Epithelial cell of proximal tubule (primary cell): Measurements from ENCODE around the gene SLC39A12. TPM values are rescaled to one million over a fixed set of nuclear protein-coding genes. Genes with fewer than 3 reads are reported as not detected.

Experiments
- DNase-seq: peaks from one replicate; pipeline ENCODE4 v3.0.0-alpha.2; 2011; ENCODE audit warnings: low read depth
- H3K4me3 ChIP-seq: 2 replicates; pipeline ENCODE4 v1.5.1; 2011; ENCODE audit warnings: low read depth, mild to moderate bottlenecking, low read length
- total RNA-seq: library from RNA; depleted of rRNA; stranded (reverse); fragments of >200 nt; gene quantifications from 2 replicates; pipeline ENCODE4 v1.2.3, GENCODE V29; 2015
- TF ChIP-seq, protein P1 (sequence below): conservative IDR thresholded peaks from 2 replicates; pipeline ENCODE4 v1.5.1; 2012; ENCODE audit warnings: low read depth, mild to moderate bottlenecking, low read length

Gene SLC39A12
- total RNA-seq: not detected in 2 replicates

DNA sequence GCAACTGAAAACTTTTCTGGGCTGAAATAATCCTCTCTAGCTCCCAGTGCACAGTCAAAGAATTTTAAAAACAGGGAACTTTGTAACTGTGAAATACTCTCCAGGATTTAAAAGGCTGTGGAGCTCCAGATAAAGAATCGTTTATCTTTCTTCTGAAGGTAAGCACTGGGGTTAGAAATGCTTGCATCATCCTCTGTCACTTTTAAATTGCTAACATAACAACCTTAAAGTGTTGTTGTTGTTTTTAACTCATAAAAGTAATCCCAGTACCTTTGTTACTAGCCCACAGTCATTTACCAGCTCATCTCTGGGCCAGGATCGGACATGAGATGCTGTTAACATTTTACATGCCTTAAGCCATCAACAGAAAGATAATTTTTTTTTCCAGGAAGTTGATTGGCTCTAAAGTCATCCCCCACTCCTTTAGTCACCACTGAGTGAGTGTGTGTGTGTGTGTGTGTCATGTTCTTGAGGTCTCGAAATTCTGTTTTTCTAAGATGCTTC, at the start of gene SLC39A12:
Gene SLC39A12 (plus strand): TSS at position 51 of the 504 bp plus-strand sequence. CDS start 1,359 bp downstream, outside the sequence.
- peak; percentile 6 for DNase-seq
- H3K4me3 ChIP-seq: no peak within 1 kb of the TSS
- TF ChIP-seq, protein P1, sequence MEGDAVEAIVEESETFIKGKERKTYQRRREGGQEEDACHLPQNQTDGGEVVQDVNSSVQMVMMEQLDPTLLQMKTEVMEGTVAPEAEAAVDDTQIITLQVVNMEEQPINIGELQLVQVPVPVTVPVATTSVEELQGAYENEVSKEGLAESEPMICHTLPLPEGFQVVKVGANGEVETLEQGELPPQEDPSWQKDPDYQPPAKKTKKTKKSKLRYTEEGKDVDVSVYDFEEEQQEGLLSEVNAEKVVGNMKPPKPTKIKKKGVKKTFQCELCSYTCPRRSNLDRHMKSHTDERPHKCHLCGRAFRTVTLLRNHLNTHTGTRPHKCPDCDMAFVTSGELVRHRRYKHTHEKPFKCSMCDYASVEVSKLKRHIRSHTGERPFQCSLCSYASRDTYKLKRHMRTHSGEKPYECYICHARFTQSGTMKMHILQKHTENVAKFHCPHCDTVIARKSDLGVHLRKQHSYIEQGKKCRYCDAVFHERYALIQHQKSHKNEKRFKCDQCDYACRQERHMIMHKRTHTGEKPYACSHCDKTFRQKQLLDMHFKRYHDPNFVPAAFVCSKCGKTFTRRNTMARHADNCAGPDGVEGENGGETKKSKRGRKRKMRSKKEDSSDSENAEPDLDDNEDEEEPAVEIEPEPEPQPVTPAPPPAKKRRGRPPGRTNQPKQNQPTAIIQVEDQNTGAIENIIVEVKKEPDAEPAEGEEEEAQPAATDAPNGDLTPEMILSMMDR: no peak

DNA sequence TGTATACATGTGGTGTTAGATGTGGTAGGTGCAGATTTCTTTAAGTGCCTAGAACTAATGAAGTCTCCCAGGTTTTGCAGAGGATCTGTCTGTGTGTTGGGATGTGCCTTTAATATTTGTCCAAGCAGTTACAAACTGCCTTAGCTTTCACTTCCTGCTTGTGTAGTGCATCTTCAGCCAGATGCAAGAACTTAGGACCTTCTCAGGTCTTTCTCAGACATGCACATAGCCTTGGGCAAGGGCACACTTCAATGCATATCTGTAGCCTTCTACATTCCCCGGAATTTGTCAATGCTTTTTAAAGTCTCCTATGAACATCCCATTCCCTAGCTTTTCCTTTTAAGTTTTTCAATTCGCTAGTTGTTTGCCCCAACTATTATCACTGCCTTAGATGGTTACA, 47.2 kb upstream of the SLC39A12 start:
- TF ChIP-seq, protein P1: no peak
- DNase-seq: no peak
- no peak overlapping the region for H3K4me3 ChIP-seq

DNA sequence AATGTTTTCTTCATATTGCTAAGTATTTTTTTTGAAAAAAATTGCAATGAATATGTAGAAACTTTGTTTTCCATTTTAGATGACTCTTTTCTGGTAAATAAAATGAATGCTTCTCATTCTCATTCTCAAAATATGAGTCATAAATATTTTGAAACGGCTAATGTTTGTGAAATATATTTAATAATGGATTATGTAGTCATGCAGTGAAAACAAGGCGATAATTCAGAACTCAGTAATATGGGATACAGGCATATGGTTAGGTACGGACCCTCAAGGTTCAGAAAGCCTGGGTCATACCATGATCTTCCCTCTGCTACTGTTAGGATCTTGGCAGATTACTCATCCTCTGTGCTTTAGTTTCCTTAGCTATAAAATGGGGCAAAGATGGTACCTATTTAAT, 46.2 kb upstream of the SLC39A12 start:
- H3K4me3 ChIP-seq: no peak overlapping the region
- DNase-seq: no peak
- TF ChIP-seq, protein P1: no peak

DNA sequence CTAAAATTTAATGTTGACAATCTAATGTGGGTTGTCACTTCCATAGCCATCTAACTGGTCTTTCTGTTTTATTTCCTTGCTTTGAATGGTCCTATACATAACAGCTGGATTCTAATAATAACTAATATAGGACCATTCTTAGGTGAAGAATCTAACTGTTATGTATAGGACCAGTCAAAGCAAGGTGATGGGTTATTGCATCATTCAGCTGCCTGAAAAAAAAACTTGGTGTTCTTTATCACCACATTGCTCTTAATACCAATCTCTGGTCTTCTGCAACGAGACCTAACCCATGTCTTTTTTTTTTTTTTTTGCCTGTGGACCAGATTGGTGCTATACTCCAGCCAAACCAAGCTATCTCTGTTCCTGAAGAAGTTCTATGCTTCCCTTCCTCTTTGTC, 45.7 kb upstream of the SLC39A12 start:
- no peak overlapping the region for H3K4me3 ChIP-seq
- TF ChIP-seq, protein P1: no peak
- no peak for DNase-seq

DNA sequence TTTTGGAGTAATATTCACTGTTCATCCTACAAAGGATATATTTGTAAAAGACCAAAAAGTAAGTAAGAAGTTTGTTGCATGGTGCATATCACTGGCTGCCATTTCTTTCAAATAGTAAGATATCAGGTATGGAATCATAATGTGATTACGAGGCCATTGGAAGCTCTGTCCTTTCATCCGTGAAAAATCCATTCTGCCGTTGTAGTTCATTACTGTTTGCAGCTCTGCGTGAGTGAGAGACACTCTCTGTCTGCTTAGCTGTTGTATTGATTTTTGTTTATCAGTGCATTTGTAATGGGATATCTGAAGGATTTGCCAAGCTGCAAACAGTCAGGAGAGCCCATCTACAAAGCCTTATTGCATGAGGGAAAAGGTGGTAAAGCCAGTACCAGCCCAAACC, 44.1 kb upstream of the SLC39A12 start:
- TF ChIP-seq, protein P1: no peak
- no peak for DNase-seq
- no peak overlapping the region for H3K4me3 ChIP-seq

DNA sequence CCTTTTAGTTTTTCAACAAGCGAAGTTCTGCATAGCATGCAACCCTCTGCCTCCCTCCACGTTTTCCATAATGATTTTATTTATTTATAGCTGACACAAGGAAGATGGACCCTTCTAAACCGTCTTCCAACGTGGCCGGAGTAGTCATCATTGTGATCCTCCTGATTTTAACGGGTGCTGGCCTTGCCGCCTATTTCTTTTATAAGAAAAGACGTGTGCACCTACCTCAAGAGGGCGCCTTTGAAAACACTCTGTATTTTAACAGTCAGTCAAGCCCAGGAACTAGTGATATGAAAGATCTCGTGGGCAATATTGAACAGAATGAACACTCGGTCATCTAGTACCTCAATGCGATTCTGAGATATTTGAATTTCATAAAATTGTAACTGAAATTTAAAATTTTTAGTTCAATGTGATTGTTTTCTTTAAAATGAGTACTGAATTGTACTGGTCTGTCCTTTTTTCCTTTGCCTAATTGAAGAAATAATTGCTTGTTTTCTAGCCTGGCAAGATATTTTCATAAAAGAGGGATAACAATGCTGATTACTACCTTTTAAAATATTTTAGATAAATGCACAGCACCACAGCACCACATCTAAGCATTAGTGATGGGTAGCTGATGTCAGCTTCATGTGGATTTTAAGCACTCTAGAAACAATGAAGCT, 41.5 kb upstream of the SLC39A12 start:
- TF ChIP-seq, protein P1: peak; percentile 79

DNA sequence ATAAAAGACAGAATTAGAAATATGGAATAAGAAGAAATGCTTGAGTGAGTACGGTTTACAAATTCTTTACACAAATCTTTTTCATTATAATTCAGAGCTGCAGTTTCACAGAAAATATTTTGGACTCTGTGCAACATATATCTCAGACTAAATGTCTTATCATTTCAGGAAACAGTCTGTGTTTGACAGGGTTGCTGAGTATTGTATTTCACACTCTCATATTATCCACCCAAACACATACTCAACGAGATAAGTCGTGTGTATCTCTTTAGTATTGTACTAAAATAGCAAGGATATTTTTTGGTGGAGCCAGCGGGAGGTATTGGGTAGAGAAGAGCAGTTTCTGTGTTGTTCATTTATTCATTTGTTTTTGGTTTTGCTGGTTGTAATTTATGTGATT, 39.0 kb upstream of the SLC39A12 start:
- no peak overlapping the region for H3K4me3 ChIP-seq
- TF ChIP-seq, protein P1: no peak
- no peak for DNase-seq

More for the DNA sequence above, 41.5 kb upstream of the SLC39A12 start:
- DNase-seq: peak; percentile 7
- no peak overlapping the region for H3K4me3 ChIP-seq
